GM23338 (cell line): ENCODE results near the gene KRT74.

Source experiments
- EZH2phosphoT487 ChIP-seq: fragments of 200-600 bp; sonication (generic); IDR thresholded peaks from one replicate; pipeline ENCODE4 v1.8.1; 2018; ENCODE audit warnings: antibody characterized with exemption; ENCODE audit not compliant: unreplicated experiment
- POLR2AphosphoS5 ChIP-seq: IDR thresholded peaks from 2 replicates; pipeline ENCODE4 v1.6.1; 2016; ENCODE audit warnings: antibody characterized with exemption, low read depth

DNA sequence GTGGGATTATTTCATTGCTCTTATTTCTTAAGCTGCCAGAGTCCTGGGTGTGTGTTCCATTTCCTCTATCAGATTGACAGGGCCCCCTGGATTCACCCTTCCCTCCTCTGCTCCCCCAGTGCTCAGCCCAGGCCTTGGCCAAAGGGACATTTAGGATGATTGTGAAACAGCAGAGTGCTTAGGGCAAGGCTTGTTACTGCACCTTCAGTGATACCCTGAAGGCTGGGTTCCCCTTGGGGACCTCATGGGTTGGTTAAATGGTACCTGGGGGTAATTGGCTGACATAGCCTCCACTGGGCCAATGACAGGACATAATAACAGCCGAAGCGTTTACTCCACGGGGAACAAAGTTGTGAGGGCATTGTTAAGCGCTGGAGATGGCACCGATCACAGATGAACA, 28.9 kb upstream of the KRT74 start:
- TF ChIP-seq EZH2phosphoT487 (no peak), POLR2AphosphoS5 (no peak)
